Superior temporal gyrus (tissue), 1 donor: ENCODE measurements around the gene SDHB.
"Not testable (repeated sequence)": the region's sequence is repeated elsewhere in the genome, so short reads cannot be mapped to it uniquely, and the experiment has no call there.

ENCODE experiments used
- DNase-seq: peaks from one replicate; pipeline ENCODE4 v3.0.0-alpha.2; 2016; ENCODE audit errors: extremely low spot score

The SDHB gene

GRCh38 chr1:17075470-17076255 is 21.8 kb upstream of the SDHB start:
- DNase-seq = no peak

DNA sequence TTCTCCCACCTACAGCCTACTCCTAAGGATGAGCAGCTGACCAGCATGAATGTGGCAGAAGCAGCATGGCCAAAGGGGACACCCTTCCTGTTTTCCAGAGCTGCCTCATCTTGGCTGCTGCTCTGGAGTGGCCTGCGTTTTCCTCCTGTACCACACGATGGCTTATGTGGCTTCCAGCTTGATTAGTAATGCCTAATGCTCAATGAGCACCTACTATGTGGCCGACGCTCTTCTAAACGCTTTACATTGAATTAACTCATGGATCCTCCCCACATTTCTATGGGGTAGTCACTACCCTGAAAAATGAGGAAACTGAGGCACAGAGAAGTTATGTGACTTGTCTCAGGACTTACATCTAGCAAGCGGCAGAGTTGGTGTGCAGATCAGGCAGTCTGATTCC is 18.0 kb upstream of the SDHB start:
- DNase-seq = no peak

- DNase-seq = no peak
Measured at GRCh38 chr1:17070163-17070525, 16.3 kb upstream of the SDHB start.

- no peak for DNase-seq
Measured at GRCh38 chr1:17069452-17070162, 15.8 kb upstream of the SDHB start.

- DNase-seq = no peak
Measured at GRCh38 chr1:17068789-17069188, 15.0 kb upstream of the SDHB start.

GRCh38 chr1:17067465-17068240 is 13.8 kb upstream of the SDHB start:
- DNase-seq = no peak

- DNase-seq = no peak
Measured at GRCh38 chr1:17067069-17067426, 13.2 kb upstream of the SDHB start.

DNA sequence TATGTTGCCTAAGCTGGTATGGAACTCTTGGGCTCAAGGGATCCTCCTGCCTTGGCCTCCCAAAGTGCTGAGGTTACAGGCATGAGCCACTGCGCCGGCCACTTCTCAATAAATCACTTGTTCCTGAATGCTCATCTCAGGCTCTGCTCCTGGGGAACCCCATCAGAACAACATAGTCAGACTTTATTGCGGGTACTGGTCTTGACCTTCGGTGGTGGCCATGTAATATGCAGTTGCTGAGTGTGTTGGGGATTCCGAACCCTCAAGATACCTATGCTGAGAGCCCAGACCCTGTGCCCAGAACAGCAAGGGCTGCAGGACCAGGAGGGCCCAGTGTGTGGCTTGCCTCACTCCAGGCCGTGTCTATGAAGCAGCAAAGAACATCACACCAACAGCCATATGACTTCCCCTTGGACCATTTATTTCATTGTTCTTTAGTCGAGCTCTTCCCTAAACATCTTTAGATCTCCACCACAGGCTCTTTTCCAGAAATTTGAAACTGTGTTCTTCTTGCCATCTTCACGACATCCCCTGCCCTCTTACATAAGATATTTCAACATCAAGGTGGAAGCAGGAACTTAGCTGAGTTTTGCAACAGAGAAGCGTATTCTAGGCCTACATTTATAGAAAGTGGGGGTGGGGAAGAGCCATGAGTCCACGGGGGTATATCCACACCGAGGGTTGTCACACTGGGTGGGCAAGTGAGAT is 12.7 kb upstream of the SDHB start:
- DNase-seq = no peak

- no peak for DNase-seq
Measured at GRCh38 chr1:17065666-17066065, 11.8 kb upstream of the SDHB start.

DNA sequence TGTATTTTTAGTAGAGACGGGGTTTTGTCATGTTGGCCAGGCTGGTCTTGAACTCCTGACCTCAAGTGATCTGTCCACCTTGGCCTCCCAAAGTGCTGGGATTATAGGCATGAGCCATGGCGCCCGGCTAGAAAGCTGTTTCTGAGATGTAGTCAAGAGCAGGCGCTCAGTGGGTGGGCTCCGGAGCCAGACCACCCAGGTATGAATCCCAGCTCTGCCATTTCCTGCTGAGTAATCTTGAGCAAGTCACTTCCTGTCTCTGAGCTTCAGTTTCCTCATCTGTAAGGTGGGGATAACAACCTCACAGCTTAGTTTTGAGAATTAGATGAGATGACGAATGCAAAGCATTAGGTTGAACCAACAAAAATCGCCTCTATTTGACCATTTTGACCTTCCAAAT is 8.9 kb upstream of the SDHB start:
- DNase-seq = not testable (repeated sequence)

DNA sequence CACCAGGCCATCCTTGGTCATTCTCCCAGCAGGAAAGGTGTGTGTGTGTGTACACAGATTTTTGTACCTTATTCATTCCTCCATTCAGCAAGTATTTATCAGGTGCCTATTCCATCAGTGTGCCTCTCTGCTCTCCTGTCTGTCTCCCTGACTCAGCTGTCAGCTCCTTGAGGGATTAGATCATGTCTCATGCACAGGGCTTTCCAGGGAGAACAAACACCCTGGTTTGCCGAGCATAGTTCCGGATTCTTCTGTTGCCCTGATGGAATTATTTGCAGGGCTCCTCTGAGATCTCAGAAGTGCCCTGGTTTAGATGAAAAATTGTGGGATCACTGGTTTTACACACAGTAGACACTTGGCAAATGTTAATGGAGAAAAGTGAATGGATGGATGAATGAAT is 8.1 kb upstream of the SDHB start:
- no peak for DNase-seq

DNA sequence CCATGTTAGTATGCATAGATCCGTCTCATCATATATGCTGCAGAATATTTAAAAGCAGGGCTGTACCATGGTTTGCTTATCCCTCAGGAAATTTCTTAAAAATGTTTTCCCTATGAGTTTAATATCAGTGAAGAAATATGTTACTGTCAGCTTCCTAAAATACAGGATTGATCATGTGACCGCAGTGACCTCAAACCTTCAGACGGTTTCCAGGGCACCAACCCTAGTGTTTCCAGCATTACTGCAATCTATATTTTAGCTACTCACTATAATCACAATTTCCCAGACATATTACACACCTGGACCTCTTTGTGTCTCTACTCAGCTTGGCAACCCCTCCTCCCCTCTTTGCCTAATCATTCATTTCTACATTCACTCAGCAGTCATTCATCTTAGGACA is 7.7 kb upstream of the SDHB start:
- DNase-seq = no peak

DNA sequence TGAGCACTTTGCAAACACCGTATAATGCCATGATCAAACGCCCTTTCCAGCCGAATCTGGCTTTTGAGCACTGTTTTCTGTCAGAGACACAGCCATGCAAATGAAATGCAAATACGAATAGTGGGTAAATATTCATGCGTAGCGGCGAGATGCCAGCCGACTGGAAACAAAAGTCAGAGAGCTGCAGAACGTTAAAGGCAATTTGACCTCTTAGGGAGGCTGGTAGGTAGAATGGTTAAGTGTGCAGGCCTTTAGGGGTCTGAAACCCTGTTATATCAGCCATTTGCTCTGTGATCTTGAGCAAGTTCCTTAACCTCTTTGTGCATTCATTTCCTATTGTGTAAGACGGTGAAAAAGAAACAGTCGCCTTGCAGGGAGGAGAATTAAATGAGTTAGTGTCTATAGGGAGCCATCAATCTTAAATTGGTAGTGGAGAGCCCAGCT is 6.5 kb upstream of the SDHB start:
- DNase-seq = peak; percentile 60

DNA sequence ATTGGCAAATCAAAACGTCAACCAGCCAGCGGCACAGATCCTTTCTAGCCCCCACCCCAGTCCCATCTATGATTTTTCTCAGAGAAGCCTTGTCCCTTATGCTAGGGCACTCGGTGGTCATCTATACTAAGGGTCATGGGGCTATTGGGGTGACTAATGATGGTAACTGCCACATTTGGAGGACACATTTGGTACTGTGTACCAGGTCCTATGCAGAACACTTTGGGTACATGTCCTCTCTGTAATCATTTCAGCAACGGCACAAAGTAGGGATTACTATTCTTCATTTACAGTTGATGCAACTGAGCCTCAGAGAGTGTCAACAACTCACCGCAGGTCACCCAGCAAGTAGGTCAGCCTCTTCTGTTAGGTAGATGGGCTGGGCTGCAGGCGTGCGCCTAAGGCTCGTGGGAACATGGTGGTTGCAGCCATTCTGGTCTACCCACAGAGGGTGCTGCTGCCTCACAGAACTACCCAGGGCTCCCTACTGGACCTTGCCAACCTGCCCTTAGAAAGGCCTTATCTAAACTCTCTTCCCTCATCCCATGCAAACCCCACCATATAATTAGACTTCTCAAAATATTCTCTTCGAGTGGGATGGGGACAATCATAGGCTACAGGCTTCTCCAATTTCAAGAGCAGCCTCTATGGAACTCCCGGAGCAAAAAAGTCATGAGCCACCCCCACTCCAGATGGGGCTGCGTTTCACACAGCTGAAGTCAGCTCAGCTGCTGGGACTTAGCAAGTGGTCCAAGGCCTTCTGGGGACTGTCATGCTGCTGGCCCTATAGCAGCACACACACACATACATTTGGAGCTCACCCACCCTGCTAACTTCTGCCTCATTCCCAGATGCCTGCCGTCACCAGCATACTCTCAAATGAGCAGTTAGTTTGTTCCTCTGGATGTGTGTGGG is 5.8 kb upstream of the SDHB start:
- DNase-seq = peak; percentile 90

GRCh38 chr1:17056551-17056950 is 2.7 kb upstream of the SDHB start:
- DNase-seq = no peak

DNA sequence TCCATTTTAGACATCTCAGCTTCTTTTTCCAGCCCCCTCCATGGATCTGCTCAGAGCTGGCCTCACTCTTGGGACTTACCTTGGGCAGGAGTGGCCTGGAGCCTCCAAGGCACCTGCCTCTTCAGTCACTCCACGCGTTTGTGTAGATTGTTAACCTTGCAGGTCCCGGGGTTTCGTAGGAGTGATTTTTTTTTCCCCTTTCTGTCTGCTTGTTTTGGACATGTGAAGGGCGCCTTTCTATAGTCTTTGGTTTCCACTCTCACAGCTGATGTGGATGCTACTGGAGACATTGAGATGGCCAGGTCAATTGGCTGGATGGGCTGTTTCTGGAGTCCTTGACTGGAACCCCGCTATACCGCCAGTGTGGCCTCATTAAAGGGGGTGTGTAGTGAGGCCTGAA is 2.0 kb upstream of the SDHB start:
- DNase-seq = no peak

DNA sequence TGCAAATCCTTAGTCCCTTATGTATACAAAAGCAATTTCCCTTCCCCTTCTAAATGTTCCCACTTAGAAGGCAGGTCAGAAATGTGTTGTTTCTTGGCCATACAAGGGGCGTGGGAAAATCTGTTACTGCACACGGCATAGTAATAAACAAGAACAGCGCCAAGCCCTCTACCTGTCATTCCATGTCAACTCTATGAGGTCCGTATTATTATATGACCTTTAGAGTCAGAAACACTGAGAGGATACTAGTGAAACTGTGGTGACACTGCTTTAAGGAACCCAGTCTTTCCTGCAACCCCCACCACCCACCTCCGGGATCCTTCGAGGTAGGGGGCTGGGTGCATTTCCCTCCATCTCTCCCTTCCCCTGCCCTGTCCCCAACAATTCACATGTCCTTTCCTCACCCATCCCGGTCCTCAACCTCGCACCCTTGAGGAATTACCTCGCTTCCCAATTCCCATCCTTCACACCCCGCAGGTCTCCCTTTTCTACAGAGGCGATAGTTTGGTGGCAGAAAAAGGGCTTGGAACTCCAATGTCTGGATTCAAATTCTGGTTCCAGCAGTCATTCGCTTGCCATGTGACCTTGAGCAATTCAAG is 647 bp downstream of the SDHB start:
- no peak for DNase-seq

GRCh38 chr1:17052641-17053040 is 1.2 kb downstream of the SDHB start:
- DNase-seq = no peak

- DNase-seq = no peak
Measured at GRCh38 chr1:17052038-17052437, 1.8 kb downstream of the SDHB start.

- DNase-seq = no peak
Measured at GRCh38 chr1:17047924-17048323, 5.9 kb downstream of the SDHB start.

DNA sequence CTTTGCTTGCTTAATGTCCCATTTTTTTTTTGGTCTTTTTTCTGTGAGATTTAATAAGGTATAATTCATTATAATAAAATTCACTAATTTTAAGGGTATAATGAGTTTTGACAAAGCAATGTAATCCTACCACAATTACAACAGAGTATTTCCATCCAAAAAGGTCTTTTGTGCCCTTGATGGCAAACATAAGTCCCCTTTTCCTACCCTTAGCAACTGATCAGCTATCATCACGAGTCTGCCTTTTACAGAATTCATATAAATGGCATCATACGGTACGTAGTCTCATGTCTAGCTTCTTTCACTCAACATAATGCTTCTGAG is 7.5 kb downstream of the SDHB start:
- DNase-seq = no peak
